B cell (primary cell): ENCODE measurements around the gene PFN1.

Source experiments
- EZH2 ChIP-seq: IDR thresholded peaks from 2 replicates; pipeline ENCODE4 v1.6.1; 2012; ENCODE audit warnings: borderline replicate concordance, low read depth, mild to moderate bottlenecking, moderate library complexity, low read length; ENCODE audit not compliant: insufficient read depth, poor library complexity, severe bottlenecking
- TF ChIP-seq, protein P1 (sequence below): fragments of 200-600 bp; IDR thresholded peaks from one replicate; pipeline ENCODE4 v1.8.0; 2022; ENCODE audit warnings: antibody characterized with exemption, mild to moderate bottlenecking

DNA sequence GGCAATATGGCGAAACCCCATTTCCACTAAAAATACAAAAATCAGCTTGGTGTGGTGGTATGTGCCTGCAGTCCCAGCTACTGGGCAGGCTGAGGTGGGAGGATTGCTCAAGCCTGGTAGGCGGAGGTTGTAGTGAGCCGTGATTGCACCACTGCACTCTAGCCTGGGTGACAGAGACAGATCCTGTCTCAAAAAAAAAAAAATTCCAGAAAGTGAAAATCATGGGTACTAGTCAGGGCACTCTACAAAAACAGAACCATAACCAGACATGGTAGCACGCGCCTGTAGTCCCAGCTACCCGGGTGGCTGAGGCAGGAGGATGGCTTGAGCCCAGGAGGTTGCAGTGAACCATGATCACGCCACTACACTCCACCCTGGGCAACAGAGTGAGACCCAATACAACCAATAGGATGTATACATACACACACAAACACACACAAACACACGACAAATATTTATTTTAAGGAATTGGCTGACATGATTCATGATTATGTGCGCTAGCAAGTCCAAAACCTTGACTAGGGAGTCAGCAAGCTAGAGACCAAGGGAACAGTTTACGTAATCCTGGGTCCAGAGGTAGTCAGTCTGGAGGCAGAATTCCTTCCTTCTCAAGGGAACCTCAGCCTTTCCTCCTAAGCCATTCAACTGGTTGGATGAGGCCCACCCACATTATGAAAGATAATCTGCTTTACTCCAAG, 27.8 kb downstream of the PFN1 start:
- TF ChIP-seq, protein P1, sequence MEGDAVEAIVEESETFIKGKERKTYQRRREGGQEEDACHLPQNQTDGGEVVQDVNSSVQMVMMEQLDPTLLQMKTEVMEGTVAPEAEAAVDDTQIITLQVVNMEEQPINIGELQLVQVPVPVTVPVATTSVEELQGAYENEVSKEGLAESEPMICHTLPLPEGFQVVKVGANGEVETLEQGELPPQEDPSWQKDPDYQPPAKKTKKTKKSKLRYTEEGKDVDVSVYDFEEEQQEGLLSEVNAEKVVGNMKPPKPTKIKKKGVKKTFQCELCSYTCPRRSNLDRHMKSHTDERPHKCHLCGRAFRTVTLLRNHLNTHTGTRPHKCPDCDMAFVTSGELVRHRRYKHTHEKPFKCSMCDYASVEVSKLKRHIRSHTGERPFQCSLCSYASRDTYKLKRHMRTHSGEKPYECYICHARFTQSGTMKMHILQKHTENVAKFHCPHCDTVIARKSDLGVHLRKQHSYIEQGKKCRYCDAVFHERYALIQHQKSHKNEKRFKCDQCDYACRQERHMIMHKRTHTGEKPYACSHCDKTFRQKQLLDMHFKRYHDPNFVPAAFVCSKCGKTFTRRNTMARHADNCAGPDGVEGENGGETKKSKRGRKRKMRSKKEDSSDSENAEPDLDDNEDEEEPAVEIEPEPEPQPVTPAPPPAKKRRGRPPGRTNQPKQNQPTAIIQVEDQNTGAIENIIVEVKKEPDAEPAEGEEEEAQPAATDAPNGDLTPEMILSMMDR, result no peak
- no peak for TF ChIP-seq EZH2
